ENCODE results near the gene TSEN2.
A peak's percentile ranks its signal among the peaks of the same experiment; 100 is the strongest.
"Not testable (repeated sequence)": the region's sequence is repeated elsewhere in the genome, so short reads cannot be mapped to it uniquely, and the experiment has no call there.

The TSEN2 gene

DNA sequence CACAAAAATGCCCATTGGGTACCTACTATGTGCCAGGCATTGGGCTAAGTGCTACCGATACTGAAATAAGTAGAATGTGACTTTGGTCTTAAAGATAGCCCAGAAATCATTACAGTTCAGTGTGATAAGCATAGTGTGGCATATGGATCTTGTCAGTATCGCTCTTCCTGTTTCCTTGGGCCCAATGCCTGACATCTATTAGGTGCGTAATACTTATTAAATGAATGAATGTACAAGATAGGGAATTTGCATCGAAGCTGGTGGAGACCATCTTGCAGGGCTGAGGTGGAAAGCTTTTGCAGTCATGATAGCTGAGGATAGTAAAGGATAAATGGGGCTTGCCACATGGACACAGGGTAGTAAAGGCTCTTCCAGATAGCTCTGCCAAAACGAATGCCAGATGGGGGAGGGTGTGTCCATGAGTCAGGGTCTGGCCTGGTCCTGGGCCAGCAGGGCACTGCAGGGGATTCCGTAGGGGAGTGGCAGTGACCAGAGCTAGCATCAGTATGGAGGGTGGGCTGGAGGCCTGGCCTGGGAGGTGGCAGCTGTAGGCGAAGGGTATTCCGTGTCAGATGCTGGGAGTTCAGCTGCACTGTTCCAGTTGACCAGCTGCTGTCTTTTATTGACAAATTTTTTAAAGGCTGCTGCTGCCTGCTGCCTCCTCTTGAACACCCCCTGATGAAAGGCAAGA lies 23.5 kb downstream of the TSEN2 start:
- no peak for DNase-seq

DNA sequence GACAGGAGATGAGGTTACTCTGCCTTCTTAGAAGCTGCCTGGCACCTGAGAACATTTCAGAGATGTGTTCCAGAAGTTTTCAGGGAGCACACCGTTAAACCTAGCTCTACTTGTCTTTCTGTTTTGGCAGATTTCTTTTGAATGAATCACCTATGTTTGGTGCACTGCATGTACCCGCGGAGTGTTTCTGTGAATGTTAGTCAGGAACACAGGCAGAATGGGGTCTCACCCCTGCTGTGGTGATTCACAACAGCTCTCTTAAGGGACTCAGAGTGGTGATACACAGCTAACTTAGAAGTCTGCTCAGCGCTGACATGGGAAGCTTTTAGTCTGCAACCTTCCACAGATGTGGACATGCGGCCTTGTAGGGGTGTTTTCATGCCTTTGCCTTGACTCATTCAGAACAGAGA lies 24.0 kb downstream of the TSEN2 start:
- DNase-seq: no peak

- no peak for DNase-seq
These were observed 25.2 kb downstream of the TSEN2 start for GRCh38 chr3:12509466-12509865.

GRCh38 chr3:12512534-12513118 lies 28.3 kb downstream of the TSEN2 start:
- no peak for DNase-seq

DNA sequence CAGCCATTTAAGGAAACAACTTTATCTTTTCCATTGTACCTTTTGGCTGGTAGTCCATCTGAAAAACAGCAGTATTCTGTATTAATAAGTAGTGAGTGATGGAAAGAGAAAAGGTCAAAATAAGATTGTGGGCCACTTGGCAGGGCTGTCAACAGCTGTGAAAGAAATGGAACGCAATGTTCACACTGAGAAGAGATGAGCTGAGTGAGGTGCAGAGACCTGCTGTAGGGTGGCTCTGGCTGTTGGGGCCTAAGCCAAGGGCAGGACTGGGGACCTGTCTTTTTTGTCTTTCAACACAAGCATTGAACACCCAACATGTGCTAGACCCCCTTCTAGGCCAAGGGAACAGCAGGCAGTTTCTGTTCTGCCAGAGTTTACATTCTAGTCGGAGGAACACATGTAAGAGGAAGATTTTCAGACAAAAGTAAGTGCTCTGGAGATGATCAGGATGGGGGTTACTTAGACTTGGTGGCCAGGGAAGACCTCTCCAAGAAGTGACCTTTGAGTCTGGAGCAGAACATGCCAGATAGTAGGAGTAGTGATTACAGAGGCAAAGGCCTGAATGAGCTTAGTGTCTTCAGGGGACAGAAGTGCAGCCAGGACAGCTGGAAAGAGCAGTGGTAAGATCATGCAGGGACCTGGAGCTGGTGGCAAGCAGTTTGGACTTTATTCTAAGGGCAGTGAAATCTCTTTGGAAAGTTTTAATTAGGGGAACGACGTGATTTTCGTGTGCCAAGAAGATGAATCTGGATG lies 29.6 kb downstream of the TSEN2 start:
- no peak for DNase-seq

DNA sequence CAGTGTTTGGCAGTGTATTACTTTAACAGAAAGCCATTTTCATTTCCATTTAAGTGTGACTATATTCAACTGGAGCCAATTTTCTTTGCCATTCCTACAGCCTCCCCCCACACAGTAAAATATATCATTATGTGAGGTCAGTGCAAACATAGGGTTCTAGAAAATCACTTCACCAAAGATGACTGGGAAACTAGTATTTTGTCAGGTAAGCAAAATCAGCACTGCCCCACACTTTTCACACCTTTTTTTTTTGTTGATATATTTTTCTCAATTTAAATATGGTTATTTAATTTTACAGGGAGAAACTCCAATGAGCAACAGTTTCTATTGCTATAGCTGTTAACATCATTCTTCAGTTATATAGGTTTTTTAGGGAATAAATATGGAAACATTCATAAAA lies 31.4 kb downstream of the TSEN2 start:
- no peak for DNase-seq

- DNase-seq: no peak
These were observed 32.6 kb downstream of the TSEN2 start for GRCh38 chr3:12516873-12517272.

DNA sequence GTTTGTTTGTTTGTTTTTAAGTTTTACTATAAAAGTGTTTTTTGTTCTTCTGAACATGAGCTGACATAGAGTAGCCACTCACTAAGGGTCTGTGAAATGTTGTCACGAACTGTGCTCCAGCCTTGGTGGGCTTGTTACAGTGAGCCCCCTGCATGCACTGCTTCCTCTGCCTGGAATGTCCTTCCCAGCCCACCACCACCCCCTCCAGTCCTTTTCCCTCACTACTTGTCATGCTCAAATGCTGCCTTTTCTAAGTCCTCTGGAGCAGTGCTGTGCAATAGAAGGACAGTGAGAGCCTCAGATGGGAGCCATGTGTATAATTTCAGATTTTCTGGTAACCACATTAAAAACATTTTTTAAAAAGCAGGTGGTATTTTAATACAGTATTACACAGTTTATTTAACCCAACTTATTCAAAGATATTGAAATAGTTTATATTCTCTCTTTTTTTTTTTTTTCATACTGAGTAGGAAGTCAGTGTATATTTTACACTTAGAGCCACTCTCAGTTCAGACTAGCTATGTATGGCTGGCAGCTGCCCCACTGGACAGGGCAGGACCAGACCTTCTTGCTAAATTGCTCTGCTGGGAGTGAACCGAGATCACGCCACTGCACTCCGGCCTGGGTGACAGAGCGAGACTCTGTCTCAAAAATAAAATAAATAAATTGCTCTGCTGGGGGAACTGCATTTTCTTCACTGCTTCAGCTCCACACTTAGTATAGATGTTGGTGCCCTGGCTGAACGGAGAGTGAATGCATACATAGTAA lies 34.2 kb downstream of the TSEN2 start:
- no peak for DNase-seq

- no peak for DNase-seq
These were observed 36.7 kb downstream of the TSEN2 start for GRCh38 chr3:12521010-12521409.

- DNase-seq: no peak
These were observed 38.4 kb downstream of the TSEN2 start for GRCh38 chr3:12522721-12523120.

DNA sequence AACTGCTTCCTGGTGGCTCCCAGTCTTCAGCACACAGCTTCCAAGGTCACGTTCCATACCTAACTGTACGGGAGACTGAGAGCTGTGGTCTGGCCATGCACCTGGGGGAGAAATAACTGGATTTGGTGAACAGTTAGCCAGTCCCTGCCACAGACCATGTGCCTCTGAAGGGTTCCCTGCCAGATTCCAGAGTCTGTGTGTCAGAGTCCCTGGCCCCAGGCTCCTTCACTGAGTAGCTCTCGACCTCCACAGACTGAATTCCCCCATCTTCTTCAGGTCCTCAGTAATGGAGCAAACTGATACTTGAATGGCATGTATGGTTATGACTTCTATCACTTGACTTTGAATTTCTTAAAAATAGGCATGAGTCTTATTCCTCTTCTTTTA lies 43.5 kb downstream of the TSEN2 start:
- no peak for DNase-seq

GRCh38 chr3:12532182-12532581 lies 47.9 kb downstream of the TSEN2 start:
- DNase-seq: no peak

GRCh38 chr3:12536423-12536822 lies 52.1 kb downstream of the TSEN2 start:
- no peak for DNase-seq

DNA sequence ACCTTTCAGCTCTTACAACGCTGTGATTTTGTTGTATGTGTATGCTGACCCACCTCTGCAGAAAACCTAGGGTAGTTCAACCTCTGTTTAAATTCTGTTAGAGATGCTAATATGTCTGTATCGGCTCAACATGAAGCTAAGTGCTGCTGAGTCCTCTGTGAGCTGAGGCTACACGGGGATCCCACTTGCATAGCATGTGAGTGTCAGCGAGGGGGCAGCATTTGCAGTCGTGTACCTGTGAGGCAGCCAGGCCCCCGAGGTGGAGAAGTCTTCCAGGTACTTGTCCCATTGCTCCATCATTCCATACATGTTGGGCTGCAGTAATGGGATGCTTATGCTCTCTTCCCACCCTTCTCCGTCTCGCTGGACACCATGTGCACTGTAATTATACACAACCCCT lies 57.3 kb downstream of the TSEN2 start:
- DNase-seq: peak; percentile 18

- DNase-seq: not testable (repeated sequence)
These were observed 59.2 kb downstream of the TSEN2 start for GRCh38 chr3:12543497-12543896.

GRCh38 chr3:12544652-12545472 lies 60.6 kb downstream of the TSEN2 start:
- no peak for DNase-seq

GRCh38 chr3:12545473-12545791 lies 61.2 kb downstream of the TSEN2 start, which contains the start of gene MKRN2OS:
MKRN2OS (minus strand) TSS chr3:12545499; CDS start chr3:12545464, 35 bp downstream.
- DNase-seq: no peak

- no peak for DNase-seq
These were observed 65.9 kb downstream of the TSEN2 start for GRCh38 chr3:12549971-12550760.

DNA sequence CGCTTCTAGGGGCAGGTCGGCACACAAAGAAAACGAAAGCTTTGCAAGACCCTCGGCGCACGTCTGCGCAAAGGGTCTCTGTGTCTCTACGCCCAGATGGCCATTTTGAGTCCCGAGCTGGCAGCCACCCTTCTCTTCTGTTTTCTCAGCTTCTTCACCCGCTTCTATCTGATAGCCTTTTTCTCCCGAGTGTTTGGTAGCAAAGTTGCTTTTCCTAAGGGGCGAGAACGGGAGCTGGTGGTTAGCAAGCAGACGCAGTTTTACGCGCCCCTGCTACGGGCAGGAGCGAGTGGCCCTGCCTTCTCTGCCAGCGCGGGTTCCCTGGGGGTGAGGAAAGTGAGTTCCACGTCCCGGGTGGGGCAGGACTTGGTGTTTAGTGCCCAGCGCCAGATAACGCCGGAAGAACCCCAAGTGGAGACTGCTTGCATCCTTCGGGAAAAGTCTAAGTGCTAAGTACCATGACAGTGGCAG lies 69.7 kb downstream of the TSEN2 start:
- DNase-seq: peak; percentile 6

- no peak for DNase-seq
These were observed 72.0 kb downstream of the TSEN2 start for GRCh38 chr3:12556314-12556689.

- peak; percentile 86 for DNase-seq
These were observed 72.6 kb downstream of the TSEN2 start, which contains the start of gene MKRN2 for GRCh38 chr3:12556690-12557472. MKRN2 (plus strand) TSS chr3:12557087; CDS start chr3:12557151, 64 bp downstream.

All from CD4-positive, alpha-beta T cell treated with Interleukin-6 for 4 hours (primary cell).